ENCODE data around the gene TAF1B.

TAF1B gene

DNA sequence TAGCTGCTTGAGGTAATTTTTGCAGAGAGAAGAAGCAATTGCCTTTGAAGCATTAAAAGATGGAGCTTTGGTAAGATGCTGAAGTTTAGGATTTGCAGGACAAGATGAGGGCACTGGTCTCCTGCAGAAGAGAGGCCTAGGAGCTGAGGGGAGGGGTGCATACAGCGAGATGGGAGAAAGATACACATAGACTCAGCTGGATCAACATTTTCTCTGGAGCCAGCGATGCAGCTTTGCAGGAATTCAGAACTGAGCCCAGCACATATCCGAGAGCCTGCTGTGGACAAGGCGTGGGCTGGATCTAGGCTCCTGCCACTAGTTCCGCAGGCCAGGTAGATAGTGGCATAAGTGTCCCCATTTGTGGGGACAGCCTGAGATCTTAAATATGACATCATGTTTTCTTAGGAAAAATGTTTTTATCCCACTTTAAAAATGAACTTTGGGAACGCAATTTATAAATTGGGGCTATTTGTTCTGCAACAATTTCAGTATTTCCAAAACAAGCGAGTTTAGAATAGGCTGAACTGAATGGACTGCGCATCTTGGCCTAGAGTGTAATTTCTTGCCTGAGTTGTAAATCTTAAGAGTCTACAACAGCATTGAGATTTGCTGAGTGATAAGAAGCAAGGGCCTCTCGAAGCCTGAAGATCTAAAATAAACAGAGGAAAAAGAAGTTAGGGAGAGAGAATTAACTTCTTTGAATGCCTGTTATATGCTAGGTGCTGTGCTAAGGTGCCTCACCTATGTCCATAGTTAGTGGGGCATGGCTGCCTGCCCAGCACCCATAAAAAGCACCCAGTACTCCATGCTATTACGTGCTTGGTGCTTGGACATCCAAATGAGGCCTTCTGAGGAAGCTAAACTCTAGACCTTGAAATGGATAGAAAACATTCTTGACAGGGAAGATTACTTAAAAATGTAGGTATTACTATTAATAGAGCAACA, 125.6 kb downstream of the TAF1B start:
- DNase-seq, result no peak

DNA sequence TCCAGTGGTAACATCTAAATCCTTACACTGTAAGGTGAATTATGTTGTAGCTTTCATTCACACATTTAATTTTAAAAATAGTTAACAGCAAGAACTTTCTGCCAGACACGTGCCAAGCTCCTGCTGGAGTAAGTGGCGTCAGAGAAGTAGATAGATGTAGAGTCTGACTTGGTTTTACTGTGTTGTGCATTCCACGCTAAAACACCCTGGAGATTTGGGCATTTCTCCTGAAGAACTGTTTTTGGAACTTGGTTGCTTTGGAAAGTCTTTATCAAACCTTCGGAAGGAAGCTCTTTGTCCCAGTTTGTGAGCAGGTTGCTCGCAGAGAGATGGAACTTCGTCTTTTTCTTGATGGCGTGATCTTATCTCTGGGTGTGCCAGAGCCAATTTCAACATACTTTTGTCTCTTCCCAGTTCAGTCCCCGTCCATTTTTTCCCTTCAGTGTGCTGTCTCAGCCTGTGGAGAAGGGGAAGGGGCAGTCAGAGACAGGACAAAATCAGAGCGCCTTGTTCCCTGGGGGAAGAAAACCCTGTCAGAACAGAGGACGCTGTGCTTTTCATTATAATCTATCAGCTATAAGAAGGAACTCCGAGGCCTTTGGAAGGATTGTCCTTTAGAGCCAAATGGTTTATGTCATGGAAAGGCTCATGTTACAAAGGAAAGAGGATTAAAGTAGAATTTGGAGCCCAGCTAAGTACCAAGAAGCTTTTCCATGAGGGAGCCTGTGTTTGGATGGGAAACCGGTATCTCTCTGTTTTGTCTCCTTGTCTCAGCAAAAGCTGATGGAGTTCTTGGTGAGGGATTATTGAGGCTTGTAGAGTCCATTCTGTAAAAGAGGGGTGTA, 127.1 kb downstream of the TAF1B start:
- DNase-seq, result no peak

DNA sequence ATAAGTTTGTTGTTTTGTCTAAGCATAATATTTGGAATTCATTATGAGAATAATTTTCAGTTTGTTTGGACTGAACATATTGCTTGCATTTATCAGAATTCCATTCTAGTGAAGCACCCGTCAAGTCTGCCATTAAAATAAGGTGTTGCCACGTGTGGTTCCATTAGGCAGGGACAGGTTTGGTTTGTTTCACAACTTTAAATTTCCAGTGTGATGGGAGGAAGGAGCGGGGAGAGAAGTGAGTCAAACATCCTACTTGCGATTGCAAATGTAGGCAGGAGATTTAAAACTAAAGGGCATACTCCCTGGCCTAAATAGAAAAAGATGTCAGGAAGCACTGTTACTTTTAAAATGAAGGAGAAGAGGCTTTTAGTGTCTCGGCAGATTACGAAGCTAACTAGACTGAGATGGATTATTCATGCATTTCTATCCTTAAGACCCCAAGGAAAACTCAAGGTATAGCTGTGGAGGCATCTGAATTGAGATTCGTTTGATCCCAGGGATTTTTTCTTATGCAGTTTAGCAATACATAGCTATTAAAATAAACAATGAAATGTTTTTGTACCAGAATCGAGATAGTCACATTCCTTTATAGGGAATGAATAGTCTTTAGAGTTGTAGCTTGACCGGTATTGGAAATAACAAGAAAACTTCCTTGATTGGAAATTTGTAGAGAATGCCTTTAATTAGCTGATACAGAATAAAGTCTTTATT, 128.0 kb downstream of the TAF1B start:
- DNase-seq, result no peak

DNA sequence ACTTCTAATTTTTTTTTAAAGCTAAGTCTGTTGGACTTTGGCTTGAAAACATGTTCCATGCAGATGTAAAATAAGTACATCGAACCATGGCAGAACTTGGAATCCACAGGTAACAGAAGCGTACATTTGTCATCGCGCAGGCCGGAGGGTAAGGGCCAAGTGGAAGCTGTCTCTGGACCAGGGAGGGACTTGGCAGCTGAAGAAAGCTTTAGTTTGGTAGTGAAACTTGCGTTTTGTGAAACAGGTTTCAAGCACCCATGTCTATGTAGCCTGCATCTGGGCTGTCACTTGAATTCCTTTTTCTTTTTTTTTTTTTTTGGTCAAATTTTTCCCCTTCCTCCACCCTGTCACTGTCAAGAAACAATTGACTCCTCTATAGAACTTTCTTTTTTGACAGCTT, 128.6 kb downstream of the TAF1B start:
- no peak for DNase-seq

DNA sequence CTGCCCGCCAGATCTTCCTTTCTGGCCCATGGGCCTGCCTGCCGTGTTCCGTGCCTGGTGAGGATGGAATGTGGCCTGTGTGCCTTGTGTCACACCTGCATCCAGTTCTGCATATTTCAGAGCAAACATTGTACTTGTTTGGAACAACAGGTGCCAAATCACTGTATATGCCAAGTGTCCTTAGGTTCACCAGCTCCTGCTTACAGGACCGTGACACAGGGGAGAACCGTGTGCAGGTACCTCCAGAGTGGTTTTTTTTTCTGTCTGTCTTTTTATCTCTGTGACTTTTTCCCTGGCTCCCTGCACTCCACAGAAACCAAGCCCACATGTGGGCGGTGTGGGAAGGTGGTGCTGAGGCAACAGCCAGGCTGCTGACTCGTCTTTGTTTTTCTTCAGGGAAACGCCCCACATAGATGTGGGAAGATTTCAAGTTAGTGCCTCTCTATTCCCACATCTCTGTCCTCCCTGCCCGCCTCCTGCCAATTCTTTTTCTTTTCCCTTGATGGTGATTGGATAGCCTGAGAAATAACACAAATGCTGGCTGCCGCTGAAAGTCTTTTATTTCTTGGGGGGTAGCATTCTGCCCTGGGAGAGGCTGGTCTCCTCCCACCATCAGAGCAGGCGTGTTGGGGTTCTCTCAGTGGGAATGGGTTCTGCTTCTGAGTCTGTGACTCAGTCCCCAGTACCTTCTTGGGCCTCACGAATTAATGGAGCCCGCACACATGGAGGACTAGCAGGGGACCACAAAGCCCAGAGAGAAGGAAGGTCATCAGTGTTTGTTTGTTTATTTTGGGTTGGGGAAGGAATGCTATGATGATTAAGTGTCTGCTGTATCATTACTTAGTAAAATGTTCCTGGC, 129.6 kb downstream of the TAF1B start:
- no peak for DNase-seq

DNA sequence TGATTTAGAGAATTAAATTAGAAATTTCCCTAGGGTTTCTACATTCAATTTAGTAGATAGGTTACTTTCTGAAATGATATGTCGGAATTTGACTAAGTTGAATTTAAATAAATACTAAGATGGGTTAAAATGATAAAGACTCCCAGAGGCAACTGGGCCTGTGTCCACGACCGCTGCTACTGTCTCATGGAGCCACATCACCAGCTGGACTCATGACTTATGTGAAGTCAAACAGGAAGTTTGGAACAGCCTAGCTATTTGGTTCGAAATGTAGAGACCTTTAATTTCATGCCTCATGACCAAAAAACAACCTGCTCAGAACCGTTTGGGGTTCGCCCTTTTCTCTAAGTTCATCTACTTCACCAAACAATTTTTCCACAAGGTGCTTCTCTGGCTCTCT, 130.4 kb downstream of the TAF1B start:
- DNase-seq, result no peak

DNA sequence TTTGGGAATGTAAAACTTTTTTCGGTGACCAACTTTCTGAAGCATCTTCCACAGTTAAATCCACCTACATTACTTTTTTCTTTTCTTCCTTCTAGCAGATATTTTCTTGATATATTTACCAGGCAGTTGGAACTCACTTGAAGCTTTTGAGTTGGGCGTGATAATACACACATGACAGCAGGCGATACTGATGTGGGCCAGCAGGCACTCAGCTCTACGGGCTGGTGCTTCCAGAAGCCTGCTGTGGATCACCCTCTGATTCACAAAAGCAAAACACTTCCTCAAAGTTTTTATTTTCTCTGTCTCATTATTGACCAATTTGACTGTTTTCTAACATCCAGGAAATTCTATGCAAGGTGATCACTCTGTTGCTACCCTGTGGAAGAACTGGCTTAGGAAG, 131.1 kb downstream of the TAF1B start:
- DNase-seq, result no peak

DNA sequence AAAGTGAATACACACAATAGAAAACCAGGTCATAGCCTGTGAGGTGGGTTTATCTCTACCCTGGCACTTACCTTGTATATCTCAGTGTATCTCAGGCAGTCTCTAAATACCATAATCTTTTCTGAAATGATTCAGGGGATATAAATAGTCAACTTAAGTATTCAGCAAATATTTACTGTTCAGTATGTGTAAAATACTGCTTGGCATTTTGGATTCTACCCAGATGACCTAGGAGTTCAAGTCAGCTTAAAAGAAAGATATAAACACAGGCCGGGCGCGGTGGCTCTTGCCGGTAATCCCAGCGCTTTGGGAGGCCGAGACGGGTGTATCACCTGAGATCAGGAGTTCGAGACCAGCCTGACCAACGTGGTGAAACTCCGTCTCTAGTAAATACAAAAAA, 132.1 kb downstream of the TAF1B start:
- DNase-seq, result no peak

DNA sequence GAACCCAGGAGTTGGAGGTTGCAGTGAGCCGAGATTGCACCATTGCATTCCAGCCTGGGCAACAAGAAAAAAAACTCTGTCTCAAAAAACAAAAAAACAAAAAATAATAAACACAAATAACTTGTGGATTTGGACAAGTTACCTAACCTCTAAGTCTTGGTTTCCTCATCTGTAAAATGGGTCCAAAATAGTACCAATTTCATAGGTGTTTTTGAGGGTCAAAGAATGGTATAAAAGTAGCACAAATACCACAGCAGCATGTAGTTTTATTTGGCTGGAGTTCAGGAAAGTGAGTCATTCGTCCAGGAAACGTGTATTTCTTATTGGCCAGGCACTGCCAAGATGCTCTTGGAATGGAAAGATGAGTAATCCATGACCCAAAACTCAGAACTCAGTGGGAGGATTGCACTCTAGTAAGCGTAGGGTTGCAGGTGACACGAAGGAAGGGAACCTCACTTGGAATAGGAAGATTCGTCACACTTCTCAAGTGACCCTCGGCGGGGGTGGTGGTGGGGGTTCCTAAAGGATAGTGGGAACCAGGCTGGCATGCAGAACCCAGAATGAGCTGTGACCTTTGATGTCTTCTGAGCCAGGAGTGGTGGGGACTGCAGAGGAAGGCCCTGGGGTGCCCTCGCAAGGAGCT, 132.7 kb downstream of the TAF1B start:
- DNase-seq, result no peak

DNA sequence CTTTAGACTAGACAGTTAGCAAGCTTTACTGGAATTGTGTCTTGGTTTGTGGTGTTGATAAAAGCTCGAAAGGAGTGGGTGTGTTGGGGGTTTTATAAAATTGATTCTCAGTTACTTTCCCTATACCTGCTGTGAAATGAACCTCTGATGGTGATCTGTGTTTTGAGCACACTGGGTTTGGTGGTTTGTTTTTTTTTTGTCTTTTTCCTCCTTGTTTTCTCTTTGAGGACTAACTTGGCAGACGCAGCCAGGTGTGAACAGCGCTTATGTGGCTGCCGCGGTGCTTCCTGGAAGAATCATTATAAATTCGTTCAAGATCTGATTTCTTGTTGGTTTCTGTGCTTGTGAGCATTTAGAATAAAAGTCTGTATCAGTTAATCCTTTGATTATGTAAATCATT, 136.7 kb downstream of the TAF1B start:
- DNase-seq, result no peak

DNA sequence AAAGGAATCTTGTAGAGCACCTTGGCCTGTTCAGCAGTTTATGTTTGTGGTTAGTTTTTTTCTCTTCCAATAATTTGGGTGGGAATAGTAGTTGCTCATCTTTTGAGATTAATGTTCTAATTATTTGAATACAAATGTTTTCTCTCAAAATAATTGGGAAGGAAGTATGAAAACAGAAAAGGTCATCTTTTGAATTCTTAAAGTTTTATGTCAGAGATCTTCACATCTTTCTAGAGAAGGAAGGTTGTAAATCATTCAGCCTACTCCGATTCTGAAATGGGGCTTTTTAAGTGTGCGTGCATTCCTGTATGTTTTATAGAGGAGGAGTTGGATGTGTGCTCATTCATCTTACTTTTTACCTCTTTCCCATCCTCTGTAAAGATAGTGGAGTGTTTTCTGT, 137.2 kb downstream of the TAF1B start:
- DNase-seq, result no peak

DNA sequence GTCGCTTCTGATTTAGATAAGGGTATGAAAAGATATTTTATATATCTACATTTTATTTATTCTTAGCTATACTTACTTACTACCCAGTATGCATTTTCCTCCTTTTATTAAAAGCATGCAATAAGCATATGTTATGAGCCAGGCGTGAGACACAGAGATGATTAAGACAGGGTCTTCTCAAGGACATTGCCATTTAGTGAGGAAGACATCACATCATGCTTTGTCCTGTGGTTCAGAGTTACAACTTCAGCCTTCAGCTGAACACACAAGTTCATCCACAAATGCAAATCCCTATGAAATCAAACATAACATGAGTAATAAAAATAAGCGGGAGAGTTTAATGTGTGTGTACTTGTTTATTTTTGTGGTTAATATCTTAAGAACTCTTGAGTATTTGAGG, 138.4 kb downstream of the TAF1B start:
- no peak for DNase-seq

DNA sequence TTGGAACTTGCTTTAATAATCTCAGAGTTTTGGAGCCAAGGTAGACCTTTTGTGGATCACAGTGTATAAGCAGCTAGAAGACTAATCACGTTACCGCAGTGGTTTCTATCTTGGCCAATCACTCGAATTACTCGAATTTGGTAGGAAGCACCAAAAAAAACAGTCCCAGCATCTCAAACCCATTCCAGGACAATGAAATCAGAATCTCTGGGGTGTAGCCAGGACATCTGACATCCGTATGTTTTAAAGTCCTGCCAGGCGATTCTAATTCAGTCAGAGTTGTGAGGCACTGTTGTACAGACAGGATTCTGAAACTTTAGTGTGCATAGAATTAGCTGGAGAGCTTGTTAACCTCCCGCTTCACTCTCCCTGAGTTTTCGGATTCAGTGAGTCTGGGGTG, 139.0 kb downstream of the TAF1B start:
- no peak for DNase-seq

DNA sequence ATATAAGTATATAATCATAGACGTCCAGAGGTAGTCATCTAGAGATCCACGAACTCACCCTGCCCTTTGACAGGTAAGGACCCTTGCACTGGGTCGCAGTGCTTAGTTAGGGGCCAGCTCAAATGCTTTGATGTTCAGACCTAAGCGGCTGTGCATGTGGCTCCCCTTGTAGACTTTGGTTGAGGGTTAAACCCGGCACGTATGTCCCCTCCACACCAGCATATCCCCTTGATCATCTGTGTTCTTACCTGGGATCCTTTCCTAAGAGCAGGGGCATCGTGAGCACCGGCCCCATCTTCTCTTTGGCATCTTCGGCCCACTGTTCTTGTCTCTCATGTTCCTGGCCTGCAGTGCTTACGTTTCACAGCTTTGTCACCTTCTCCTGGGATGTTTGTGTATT, 139.6 kb downstream of the TAF1B start:
- DNase-seq, result no peak

DNA sequence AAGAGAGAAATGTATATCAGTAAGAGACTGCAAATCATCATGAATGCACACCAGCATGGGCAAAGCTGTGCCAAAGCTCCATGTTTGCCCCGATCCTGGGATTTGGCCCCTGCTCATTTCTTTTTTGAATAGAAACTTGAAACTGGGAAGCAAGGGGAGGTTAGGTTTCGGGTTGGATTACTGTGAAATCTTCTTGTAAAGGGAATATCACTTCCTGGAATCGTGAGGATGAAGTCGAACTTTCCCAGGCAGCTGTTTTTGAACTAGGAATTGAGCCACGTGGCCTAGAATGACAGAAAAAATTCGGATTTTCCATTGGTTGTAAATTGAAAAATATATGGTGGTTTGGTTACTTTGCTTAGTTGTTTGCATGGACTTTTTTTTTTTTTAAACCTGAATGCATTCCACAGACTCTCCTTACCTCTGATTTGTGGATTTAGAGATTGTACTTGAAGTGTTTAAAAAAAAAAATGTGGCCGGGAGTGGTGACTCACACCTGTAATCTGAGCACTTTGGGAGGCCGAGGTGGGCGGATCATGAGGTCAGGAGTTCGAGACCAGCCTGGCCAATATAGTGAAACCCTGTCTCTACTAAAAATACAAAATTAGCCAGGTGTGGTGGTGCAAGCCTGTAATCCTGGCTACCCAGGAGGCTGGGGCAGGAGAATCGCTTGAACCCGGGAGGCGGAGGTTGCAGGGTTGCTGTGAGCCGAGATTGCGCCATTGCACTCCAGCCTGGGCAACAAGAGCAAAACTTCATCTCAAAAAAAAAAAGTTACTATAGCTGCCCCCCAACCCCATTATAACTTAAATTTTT, 140.3 kb downstream of the TAF1B start:
- DNase-seq, result no peak

All from activated CD4-positive, CD25-positive, alpha-beta regulatory T cell (primary cell).